Measurements from ENCODE around the gene PXN. TPM values are rescaled to one million over a fixed set of nuclear protein-coding genes. Genes with fewer than 3 reads are reported as not detected.
A peak's percentile ranks its signal among the peaks of the same experiment; 100 is the strongest.
"Not testable (repeated sequence)": the region's sequence is repeated elsewhere in the genome, so short reads cannot be mapped to it uniquely, and the experiment has no call there.

Gene PXN
- total RNA-seq, 2 donors from 2014 or later: 93.0 to 105 TPM

GRCh38 chr12:120207227-120207626 is 58.3 kb downstream of the PXN start:
- no peak for ATAC-seq (ENCODE audit: insufficient number of reproducible peaks, low FRiP score, low read depth)
- no peak for TF ChIP-seq CTCF (IDR thresholded peaks at IDR 0.05)
- Histone ChIP-seq H3K4me3 (no peak overlapping the region), H3K4me1 (ENCODE audit: control insufficient read depth in 1 of 2, low read depth in 2 of 2) (no peaks in the 10 kb centered on the region), H3K36me3 (peaks cover 15% of the 10 kb centered on the region), H3K9me3 (no peaks in the 10 kb centered on the region), H3K27ac (no peak overlapping the region), H3K27me3 (replicated peaks; ENCODE audit: insufficient read depth) (no peaks in the 10 kb centered on the region)
- no peak for DNase-seq (ENCODE audit: low spot score)

GRCh38 chr12:120206781-120207180 is 58.7 kb downstream of the PXN start:
- not testable (repeated sequence) for H3K4me3 ChIP-seq; H3K9me3 ChIP-seq; DNase-seq (ENCODE audit: low spot score); H3K27ac ChIP-seq; H3K27me3 ChIP-seq (replicated peaks; ENCODE audit: insufficient read depth); H3K4me1 ChIP-seq (ENCODE audit: control insufficient read depth in 1 of 2, low read depth in 2 of 2); ATAC-seq (ENCODE audit: insufficient number of reproducible peaks, low FRiP score, low read depth)
- peaks cover 10% of the 10 kb centered on the region for H3K36me3 ChIP-seq

- DNase-seq (ENCODE audit: low spot score) (no peak), ATAC-seq (ENCODE audit: insufficient number of reproducible peaks, low FRiP score, low read depth) (no peak)
- Histone ChIP-seq H3K4me1 (ENCODE audit: control insufficient read depth in 1 of 2, low read depth in 2 of 2) (no peaks in the 10 kb centered on the region), H3K27ac (no peak overlapping the region), H3K27me3 (replicated peaks; ENCODE audit: insufficient read depth) (no peaks in the 10 kb centered on the region), H3K9me3 (no peaks in the 10 kb centered on the region), H3K36me3 (peaks cover 5% of the 10 kb centered on the region), H3K4me3 (no peak overlapping the region)
- TF ChIP-seq CTCF (IDR thresholded peaks at IDR 0.05): no peak
Measured at GRCh38 chr12:120206228-120206627, 59.3 kb downstream of the PXN start.

GRCh38 chr12:120204171-120204570 is 61.4 kb downstream of the PXN start:
- ATAC-seq (ENCODE audit: insufficient number of reproducible peaks, low FRiP score, low read depth) (no peak), DNase-seq (ENCODE audit: low spot score) (no peak)
- peaks cover 2% of the 10 kb centered on the region for H3K36me3 ChIP-seq

GRCh38 chr12:120200364-120200800 is 65.1 kb downstream of the PXN start:
- peak overlapping the region; percentile 84 for H3K4me3 ChIP-seq
- ATAC-seq (ENCODE audit: insufficient number of reproducible peaks, low FRiP score, low read depth): no peak
- H3K9me3 ChIP-seq: no peaks in the 10 kb centered on the region
- no peak for DNase-seq (ENCODE audit: low spot score)
- peaks cover 23% of the 10 kb centered on the region for H3K36me3 ChIP-seq
- no peak for TF ChIP-seq CTCF (IDR thresholded peaks at IDR 0.05)
- H3K27ac ChIP-seq: peak overlapping the region; percentile 68 to 88
- H3K4me1 ChIP-seq (ENCODE audit: control insufficient read depth in 1 of 2, low read depth in 2 of 2): peaks cover 15 to 20% of the 10 kb centered on the region in 2 donors
- no peaks in the 10 kb centered on the region for H3K27me3 ChIP-seq (replicated peaks; ENCODE audit: insufficient read depth)

More at GRCh38 chr12:120204171-120204570, 61.4 kb downstream of the PXN start:
- no peaks in the 10 kb centered on the region for H3K27me3 ChIP-seq (replicated peaks; ENCODE audit: insufficient read depth)
- H3K4me3 ChIP-seq: no peak overlapping the region
- TF ChIP-seq CTCF (IDR thresholded peaks at IDR 0.05): no peak
- peaks cover 10 to 14% of the 10 kb centered on the region in 2 donors for H3K4me1 ChIP-seq (ENCODE audit: control insufficient read depth in 1 of 2, low read depth in 2 of 2)
- H3K27ac ChIP-seq: no peak overlapping the region
- H3K9me3 ChIP-seq: no peaks in the 10 kb centered on the region

Data from thoracic aorta (tissue), 2 donors.